GM12878 (cell line): ENCODE results near the gene MRPL44. TPM values are rescaled to one million over a fixed set of nuclear protein-coding genes. Genes with fewer than 3 reads are reported as not detected.

Source experiments
- ATAC-seq: fragments of 200-7000 bp; cut with Tn5 transposase; 3 replicates; pipeline ENCODE4 v1.9.1; 2020; ENCODE audit warnings: mild to moderate bottlenecking, moderate library complexity
- BruUV-seq: library from RNA; stranded (reverse); fragments of 400-500 nt; replicated peaks from 2 replicates; lab custom pipeline; 2021; lab: Mats Ljungman, UMichigan
- CTCF ChIA-PET: fragments of 300-600 bp; sonication (Branson Sonifier 250); formaldehyde crosslinking; extraction: SDS; loops from one replicate; lab custom pipeline; 2021; ENCODE audit warnings: inconsistent platforms; lab: Yijun Ruan, JAX
- POLR2A ChIA-PET: fragments of 350-600 bp; formaldehyde crosslinking; extraction: SDS; loops from one replicate; lab custom pipeline; 2021; ENCODE audit warnings: inconsistent platforms; lab: Charles Lee
- RAD21 ChIA-PET: fragments of 300-600 bp; sonication (Branson Sonifier 250); formaldehyde crosslinking; loops from one replicate; lab custom pipeline; 2023; ENCODE audit warnings: antibody characterized with exemption; ENCODE audit not compliant: unreplicated experiment; lab: Charles Lee
- SMC1A ChIA-PET: fragments of 300-600 bp; sonication (Branson Sonifier 250); formaldehyde crosslinking; loops from one replicate; lab custom pipeline; 2023; ENCODE audit not compliant: unreplicated experiment, uncharacterized antibody; lab: Charles Lee
- DNase-seq: peaks from one replicate; pipeline ENCODE4 v3.0.0-alpha.2; 2011; ENCODE audit warnings: low read depth, low spot score
- FAIRE-seq: peaks from 3 replicates; lab custom pipeline; 2011; peaks lifted over from hg19 to GRCh38; lab: Jason Lieb, UNC
- H2AFZ ChIP-seq: 2 replicates; pipeline ENCODE4 v1.6.0; 2011; ENCODE audit warnings: low read depth, low read length, control low read depth; ENCODE audit not compliant: control insufficient read depth
- H3K27ac ChIP-seq: 2 replicates; pipeline ENCODE4 v1.5.1; 2011; ENCODE audit warnings: control low read depth; ENCODE audit not compliant: control insufficient read depth, insufficient read depth
- H3K27me3 ChIP-seq, 2 experiments: replicated peaks in 1 of 2; 2 replicates each; pipeline versions ENCODE4 v1.6.0 to v1.6.1; 2011; ENCODE audit warnings: low read length in 1 of 2; ENCODE audit not compliant: control insufficient read depth in 2 of 2, insufficient read depth in 2 of 2
- H3K36me3 ChIP-seq, 2 experiments: 2 replicates each; pipeline ENCODE4 v1.5.1; 2011; ENCODE audit warnings: low read length in 1 of 2; ENCODE audit not compliant: control insufficient read depth in 2 of 2, insufficient read depth in 2 of 2
- H3K4me1 ChIP-seq: 2 replicates; pipeline ENCODE4 v1.6.1; 2011; ENCODE audit warnings: mild to moderate bottlenecking, low read length, moderate library complexity, mixed read lengths; ENCODE audit not compliant: control insufficient read depth, insufficient read depth
- H3K4me2 ChIP-seq: 2 replicates; pipeline ENCODE4 v1.6.0; 2011; ENCODE audit warnings: control low read depth; ENCODE audit not compliant: control insufficient read depth, insufficient read depth
- H3K4me3 ChIP-seq: fragments of 200-600 bp; sonication (generic); 2 replicates; pipeline ENCODE4 v1.5.1; 2016
- H3K79me2 ChIP-seq: 2 replicates; pipeline ENCODE4 v1.6.0; 2011; ENCODE audit warnings: low read length; ENCODE audit not compliant: control insufficient read depth, insufficient read depth
- H3K9ac ChIP-seq: 2 replicates; pipeline ENCODE4 v1.8.0; 2011; ENCODE audit warnings: low read length, control low read depth, mixed read lengths; ENCODE audit not compliant: control insufficient read depth, insufficient read depth
- H3K9me3 ChIP-seq: replicated peaks from 3 replicates; pipeline ENCODE4 v1.5.1; 2011; ENCODE audit warnings: mild to moderate bottlenecking, low read length; ENCODE audit not compliant: control insufficient read depth, insufficient read depth
- H4K20me1 ChIP-seq: 2 replicates; pipeline ENCODE4 v1.6.0; 2011; ENCODE audit not compliant: control insufficient read depth, insufficient read depth
- RAD51 ChIP-seq: fragments of 450-650 bp; IDR thresholded peaks from 2 replicates; pipeline ENCODE4 v1.6.1; 2016; ENCODE audit warnings: moderate library complexity, mild to moderate bottlenecking, inconsistent platforms
- RB1 ChIP-seq: fragments of 450-650 bp; formaldehyde crosslinking; IDR thresholded peaks from 2 replicates; pipeline ENCODE4 v1.6.1; 2017; ENCODE audit warnings: mild to moderate bottlenecking, borderline replicate concordance
- SMC3 ChIP-seq: IDR thresholded peaks from 2 replicates; pipeline ENCODE4 v1.6.1; 2011; ENCODE audit warnings: low read length, improper control_type of control experiment, borderline replicate concordance
- TCF3 ChIP-seq: IDR thresholded peaks from 2 replicates; pipeline ENCODE4 v1.6.1; 2012; ENCODE audit warnings: low read depth, mild to moderate bottlenecking, low read length, borderline replicate concordance; ENCODE audit not compliant: insufficient read depth
- YY1 ChIP-seq: IDR thresholded peaks from 2 replicates; pipeline ENCODE4 v1.6.1; 2011; ENCODE audit warnings: low read depth, mild to moderate bottlenecking, low read length
- ZSCAN29 ChIP-seq: fragments of 450-650 bp; IDR thresholded peaks from 2 replicates; pipeline ENCODE4 v1.6.1; 2017; ENCODE audit warnings: mild to moderate bottlenecking, moderate library complexity
- WGBS: methylation state at CpG from one replicate; pipeline ENCODE4 v1.1.6; 2016; ENCODE audit warnings: low lambda C conversion rate; ENCODE audit not compliant: insufficient replicate concordance, insufficient coverage; ENCODE audit errors: missing lambda C conversion rate; 5-methylcytosine and 5-hydroxymethylcytosine counted together
- in situ Hi-C: fragments of 300-500 bp; cut with MboI; formaldehyde crosslinking; loops from 9 replicates; pipeline ENCODE4 v1.14.3; 2018; ENCODE audit warnings: mixed read lengths
- intact Hi-C: fragments of 100-400 bp; cut with micrococcal nuclease; formaldehyde crosslinking; loops from one replicate; pipeline ENCODE4 v1.14.2; 2022; ENCODE audit not compliant: unreplicated experiment
- polyA plus RNA-seq, 11 experiments: library from polyadenylated mRNA; depleted of rRNA in 4 of 11; unstranded in 6 of 11; stranded (reverse) in 5 of 11; fragments of >200 nt; fragmentation: Nextera tagmentation in 4 of 11; fragmentation: Illumina TruSeq in 1 of 11; extraction: Ambion mirVana in 4 of 11; extraction: Trizol in 1 of 11; gene quantifications; 1 replicate in 1 of 11; 2 replicates in 10 of 11; pipeline versions ENCODE4 v1.2.1 to v1.2.3, GENCODE V29; 2011 to 2016; ENCODE audit warnings: inconsistent platforms in 2 of 11, missing spikeins in 2 of 11, low read depth in 1 of 11
- total RNA-seq, 4 experiments: library from RNA; depleted of rRNA in 3 of 4; stranded (reverse); fragments of >200 nt in 3 of 4; fragmentation: Illumina TruSeq in 1 of 4; extraction: Trizol in 1 of 4; gene quantifications; 2 replicates each; pipeline versions ENCODE4 v1.2.1 to v1.2.3, GENCODE V29; 2013 to 2021
- TF ChIP-seq, protein P1 (sequence below), 3 experiments: IDR thresholded peaks in 2 of 3; conservative IDR thresholded peaks in 1 of 3; 2 replicates each; pipeline ENCODE4 v1.5.1; 2011; ENCODE audit warnings: low read depth in 3 of 3, low read length in 3 of 3, mild to moderate bottlenecking in 3 of 3, control low read depth in 2 of 3, moderate library complexity in 2 of 3, inconsistent platforms in 1 of 3, mixed read lengths in 1 of 3; ENCODE audit not compliant: control insufficient read depth in 2 of 3, insufficient read depth in 1 of 3; ENCODE audit errors: extremely low read depth in 1 of 3
- TF ChIP-seq, protein P2 (sequence below): fragments of 450-650 bp; IDR thresholded peaks from 2 replicates; pipeline ENCODE4 v1.6.1; 2017; ENCODE audit warnings: mild to moderate bottlenecking

Gene MRPL44
- total and polyA plus RNA-seq, 10 of the 15 experiments (the other 5 are each of a cell fraction or from before 2014, with no cell fraction given), result 18.3 to 44.3 (median 37.5) TPM

DNA sequence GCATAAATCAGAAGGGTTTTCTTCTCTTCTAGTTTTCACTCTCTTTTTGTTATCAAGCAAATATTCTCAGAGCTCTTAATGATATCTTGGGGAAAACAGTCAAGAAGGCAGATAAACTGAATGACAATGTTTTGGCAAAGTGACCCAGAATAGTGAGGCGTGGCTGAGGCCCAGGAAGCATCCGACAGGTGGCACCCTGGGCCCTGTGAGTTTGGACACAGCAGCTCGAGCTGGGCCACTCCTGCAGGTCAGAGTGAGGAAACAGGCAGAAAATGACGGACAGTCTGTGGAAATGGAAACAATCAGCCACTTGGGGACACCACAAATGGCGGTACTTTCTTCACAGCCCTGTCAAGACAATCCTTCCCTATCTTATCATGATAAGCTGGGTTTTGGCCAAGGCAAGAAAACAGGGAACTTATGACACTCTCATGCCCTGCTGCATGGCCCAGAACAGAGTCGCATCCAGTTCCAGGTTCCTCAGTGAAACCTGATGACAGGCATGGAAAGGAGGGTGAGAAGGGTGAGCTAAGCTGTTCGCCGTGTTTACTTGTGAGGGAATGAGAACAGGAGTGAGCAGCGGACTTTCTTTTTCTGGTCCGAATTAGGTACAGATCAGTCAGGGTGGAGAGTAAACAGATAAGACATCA lies 32.1 kb downstream of the MRPL44 start:
- ChIA-PET POLR2A (no interaction called here), RAD21 (interaction anchor here (0.7 to 2.8 kb wide), 2 partner anchors 19 to 295 kb away, joined by 4 to 12 read pairs; no protein-coding TSS in a partner anchor)
- Histone ChIP-seq H3K4me2 (no peak overlapping the region), H4K20me1 (no peaks in the 10 kb centered on the region), H3K4me3 (no peak overlapping the region), H3K27ac (no peak overlapping the region), H3K36me3 (no peaks in the 10 kb centered on the region), H3K27me3 (peaks cover 0 to 5% of the 10 kb centered on the region in 2 experiments; a peak in 3 of 4 replicates)
- in situ Hi-C loops, result loop anchor here (25.0 kb wide), 1 partner anchor 648 kb away; no protein-coding TSS in a partner anchor
- FAIRE-seq (no peak), ATAC-seq (peak; percentile 84)
- BruUV-seq, result no TSS peak
- TF ChIP-seq ZSCAN29 (no peak), SMC3 (0 out of 2 replicates have a peak, but pooled peaks have one; percentile 14), RB1 (no peak), RAD51 (no peak), YY1 (no peak), TCF3 (no peak)
- TF ChIP-seq, protein P1, sequence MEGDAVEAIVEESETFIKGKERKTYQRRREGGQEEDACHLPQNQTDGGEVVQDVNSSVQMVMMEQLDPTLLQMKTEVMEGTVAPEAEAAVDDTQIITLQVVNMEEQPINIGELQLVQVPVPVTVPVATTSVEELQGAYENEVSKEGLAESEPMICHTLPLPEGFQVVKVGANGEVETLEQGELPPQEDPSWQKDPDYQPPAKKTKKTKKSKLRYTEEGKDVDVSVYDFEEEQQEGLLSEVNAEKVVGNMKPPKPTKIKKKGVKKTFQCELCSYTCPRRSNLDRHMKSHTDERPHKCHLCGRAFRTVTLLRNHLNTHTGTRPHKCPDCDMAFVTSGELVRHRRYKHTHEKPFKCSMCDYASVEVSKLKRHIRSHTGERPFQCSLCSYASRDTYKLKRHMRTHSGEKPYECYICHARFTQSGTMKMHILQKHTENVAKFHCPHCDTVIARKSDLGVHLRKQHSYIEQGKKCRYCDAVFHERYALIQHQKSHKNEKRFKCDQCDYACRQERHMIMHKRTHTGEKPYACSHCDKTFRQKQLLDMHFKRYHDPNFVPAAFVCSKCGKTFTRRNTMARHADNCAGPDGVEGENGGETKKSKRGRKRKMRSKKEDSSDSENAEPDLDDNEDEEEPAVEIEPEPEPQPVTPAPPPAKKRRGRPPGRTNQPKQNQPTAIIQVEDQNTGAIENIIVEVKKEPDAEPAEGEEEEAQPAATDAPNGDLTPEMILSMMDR (IDR thresholded peaks at IDR 0.05 in 2 of 3, conservative IDR thresholded peaks at IDR 0.05 in 1 of 3; ENCODE audit: control insufficient read depth in 2 of 3, extremely low read depth in 1 of 3, insufficient read depth in 1 of 3, low read depth in 3 of 3, low read length in 3 of 3), result peak in 2 of 3 experiments; percentile 8 to 25; a peak in 1 of 6 replicates
- TF ChIP-seq, protein P2, sequence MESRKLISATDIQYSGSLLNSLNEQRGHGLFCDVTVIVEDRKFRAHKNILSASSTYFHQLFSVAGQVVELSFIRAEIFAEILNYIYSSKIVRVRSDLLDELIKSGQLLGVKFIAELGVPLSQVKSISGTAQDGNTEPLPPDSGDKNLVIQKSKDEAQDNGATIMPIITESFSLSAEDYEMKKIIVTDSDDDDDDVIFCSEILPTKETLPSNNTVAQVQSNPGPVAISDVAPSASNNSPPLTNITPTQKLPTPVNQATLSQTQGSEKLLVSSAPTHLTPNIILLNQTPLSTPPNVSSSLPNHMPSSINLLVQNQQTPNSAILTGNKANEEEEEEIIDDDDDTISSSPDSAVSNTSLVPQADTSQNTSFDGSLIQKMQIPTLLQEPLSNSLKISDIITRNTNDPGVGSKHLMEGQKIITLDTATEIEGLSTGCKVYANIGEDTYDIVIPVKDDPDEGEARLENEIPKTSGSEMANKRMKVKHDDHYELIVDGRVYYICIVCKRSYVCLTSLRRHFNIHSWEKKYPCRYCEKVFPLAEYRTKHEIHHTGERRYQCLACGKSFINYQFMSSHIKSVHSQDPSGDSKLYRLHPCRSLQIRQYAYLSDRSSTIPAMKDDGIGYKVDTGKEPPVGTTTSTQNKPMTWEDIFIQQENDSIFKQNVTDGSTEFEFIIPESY, result no peak
- TF ChIP-seq, all 136 proteins: peak for 2
- H3K4me1 ChIP-seq, result no peaks in the 10 kb centered on the region
- ChIA-PET CTCF (interaction anchor here (1.1 to 11.1 kb wide), 4 partner anchors 17 to 299 kb away, joined by 3 to 188 read pairs (median 80); no protein-coding TSS in a partner anchor), SMC1A (interaction anchor here (1.0 to 7.2 kb wide), 3 partner anchors 19 to 298 kb away, joined by 3 to 108 read pairs (median 4); no protein-coding TSS in a partner anchor)
- H3K79me2 ChIP-seq, result no peaks in the 10 kb centered on the region
- no peak overlapping the region for H2AFZ ChIP-seq
- H3K9ac ChIP-seq, result no peak overlapping the region
- WGBS, result 43% methylated on average over 10 of the region's 10 CpGs
- H3K9me3 ChIP-seq, result no peaks in the 10 kb centered on the region
- intact Hi-C loops, result loop anchor here (1.0 kb wide), 1 partner anchor 295 kb away; no protein-coding TSS in a partner anchor
- no peak for DNase-seq
